Small intestine (tissue), 7 donors: ENCODE measurements around the gene ARHGEF28. TPM values are rescaled to one million over a fixed set of nuclear protein-coding genes. Genes with fewer than 3 reads are reported as not detected.

Experiments
- DNase-seq, 2 donors: peaks; one replicate each; pipeline versions ENCODE4 v3.0.0 to v3.0.0-alpha.2; 2013
- FAIRE-seq: peaks from 2 replicates; lab custom pipeline; 2012; peaks lifted over from hg19 to GRCh38; lab: Jason Lieb, UNC
- H3K27ac ChIP-seq, 3 donors: one replicate each; pipeline ENCODE4 v1.5.1; 2013; ENCODE audit warnings: low read length in 2 of 3, mild to moderate bottlenecking in 2 of 3, control low read depth in 1 of 3, inconsistent platforms in 1 of 3, low read depth in 1 of 3, moderate library complexity in 1 of 3
- H3K27me3 ChIP-seq, 3 donors: one replicate each; pipeline ENCODE4 v1.6.1; 2013; ENCODE audit warnings: low read length in 3 of 3, inconsistent platforms in 1 of 3; ENCODE audit not compliant: control insufficient read depth in 3 of 3, insufficient read depth in 3 of 3
- H3K36me3 ChIP-seq, 3 donors: one replicate each; pipeline ENCODE4 v1.6.1; 2013; ENCODE audit warnings: low read length in 3 of 3, inconsistent platforms in 1 of 3, low read depth in 1 of 3, mild to moderate bottlenecking in 1 of 3, moderate library complexity in 1 of 3; ENCODE audit not compliant: control insufficient read depth in 3 of 3, insufficient read depth in 2 of 3
- H3K4me1 ChIP-seq, 3 donors: one replicate each; pipeline ENCODE4 v1.6.1; 2013; ENCODE audit warnings: low read length in 2 of 3, inconsistent platforms in 1 of 3, low read depth in 1 of 3, mild to moderate bottlenecking in 1 of 3, moderate library complexity in 1 of 3; ENCODE audit not compliant: control insufficient read depth in 3 of 3, insufficient read depth in 2 of 3
- H3K4me3 ChIP-seq, 3 donors: one replicate each; pipeline ENCODE4 v1.5.1; 2013; ENCODE audit warnings: low read length in 3 of 3, control low read depth in 1 of 3, inconsistent platforms in 1 of 3, low read depth in 1 of 3, mild to moderate bottlenecking in 1 of 3, moderate library complexity in 1 of 3
- H3K9me3 ChIP-seq, 2 donors: one replicate each; pipeline ENCODE4 v1.6.1; 2013; ENCODE audit warnings: low read depth in 1 of 2, low read length in 1 of 2; ENCODE audit not compliant: control insufficient read depth in 2 of 2, insufficient read depth in 1 of 2
- WGBS, 3 donors: extraction: QIAGEN DNeasy Blood & Tissue Kit; methylation state at CpG; one replicate each; pipeline ENCODE4 v1.1.7; 2013; 5-methylcytosine and 5-hydroxymethylcytosine counted together
- polyA plus RNA-seq, 4 donors: library from polyadenylated mRNA; stranded (reverse) in 3 of 4; unstranded in 1 of 4; fragments of 200-250 nt in 3 of 4; fragments of 120-200 nt in 1 of 4; gene quantifications; one replicate each; pipeline versions ENCODE4 v1.2.1 to v1.2.3, GENCODE V29; 2013
- donor health status: healthy with polysubstance abuse.
- donor health status: control.
- donor health status: control.
- donor health status: Bipolar disorder and iron deficiency.
- donor health status: healthy.

The ARHGEF28 gene
- polyA plus RNA-seq, 4 donors = 1.1 to 16.5 (median 2.7) TPM

DNA sequence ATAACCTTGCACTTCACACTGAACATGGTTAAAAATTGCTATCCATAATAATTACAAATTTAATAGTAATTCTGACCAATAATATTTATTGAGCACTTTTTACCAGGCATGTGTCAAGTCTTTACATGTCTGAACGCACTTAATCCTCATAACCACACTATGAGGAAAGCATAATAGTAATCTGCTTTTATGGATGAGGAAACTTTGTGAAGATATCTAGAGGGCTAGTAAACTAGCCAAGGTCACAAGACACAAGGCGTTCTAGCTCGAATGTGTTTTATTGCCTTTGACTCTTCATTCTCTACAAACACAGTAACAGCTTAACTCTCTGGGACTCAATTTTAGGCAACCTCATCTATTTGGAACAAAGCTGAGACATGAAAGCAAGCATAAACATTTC, 205.1 kb downstream of the ARHGEF28 start:
- H3K4me1 ChIP-seq = peaks cover 0 to 3% (median 0%) of the 10 kb centered on the region in 3 donors
- peak overlapping the region in 1 of 3 donors; percentile 31 for H3K27ac ChIP-seq
- FAIRE-seq (no peak), DNase-seq (peak in 1 of 2 donors; percentile 40)
- no peaks in the 10 kb centered on the region for H3K36me3 ChIP-seq
- H3K9me3 ChIP-seq = no peaks in the 10 kb centered on the region
- no peak overlapping the region for H3K4me3 ChIP-seq
- no peaks in the 10 kb centered on the region for H3K27me3 ChIP-seq
- WGBS, 3 donors = 48 to 74% (median 49%) methylated on average over 3 of the region's 3 CpGs

DNA sequence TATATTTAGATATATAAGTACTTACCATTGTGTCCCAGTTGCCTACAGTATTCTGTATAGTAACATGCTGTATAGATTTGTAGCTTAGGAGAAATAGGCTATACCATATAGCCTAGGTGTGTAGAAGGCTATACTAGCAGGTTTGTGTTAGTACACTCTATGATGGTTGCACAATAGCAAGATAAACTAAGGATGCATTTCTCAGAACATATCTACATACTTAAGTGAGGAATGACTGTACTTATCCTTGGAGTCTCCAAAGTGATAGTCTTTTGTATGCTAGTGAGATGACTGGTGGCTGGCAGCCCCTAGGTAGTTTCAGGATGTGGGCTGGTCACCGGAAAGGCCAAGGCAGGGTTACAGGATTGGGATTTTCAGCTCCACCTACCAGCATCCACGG, 208.7 kb downstream of the ARHGEF28 start:
- FAIRE-seq = no peak
- peaks cover 0 to 3% (median 0%) of the 10 kb centered on the region in 3 donors for H3K4me1 ChIP-seq
- 80 to 90% (median 90%) methylated on average over 2 of the region's 2 CpGs for WGBS, 3 donors
- no peaks in the 10 kb centered on the region for H3K36me3 ChIP-seq
- no peak overlapping the region for H3K27ac ChIP-seq
- no peak for DNase-seq
- H3K27me3 ChIP-seq = no peaks in the 10 kb centered on the region
- no peak overlapping the region for H3K4me3 ChIP-seq
- no peaks in the 10 kb centered on the region for H3K9me3 ChIP-seq

DNA sequence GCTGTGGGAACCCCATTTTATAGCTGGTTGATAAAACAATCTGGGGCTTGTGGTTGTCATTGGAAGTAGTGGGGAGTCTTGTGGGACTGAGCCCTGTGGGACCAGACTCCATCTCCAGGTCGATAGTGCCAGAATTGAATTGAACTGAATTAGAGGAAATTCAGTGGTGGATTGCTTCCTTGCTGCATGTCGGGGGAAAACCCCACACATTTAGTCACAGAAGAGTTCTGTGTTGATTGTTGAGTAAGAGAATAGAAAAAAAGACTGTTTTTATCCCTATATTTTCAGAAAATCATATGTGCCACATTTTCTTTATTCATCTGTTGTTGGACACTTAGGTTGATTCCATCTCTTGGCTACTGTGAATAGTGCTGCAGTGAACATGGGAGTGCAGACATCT, 209.7 kb downstream of the ARHGEF28 start:
- Histone ChIP-seq H3K36me3 (peaks cover 0 to 4% (median 0%) of the 10 kb centered on the region in 3 donors), H3K9me3 (no peaks in the 10 kb centered on the region), H3K4me1 (no peaks in the 10 kb centered on the region), H3K4me3 (no peak overlapping the region), H3K27ac (no peak overlapping the region), H3K27me3 (no peaks in the 10 kb centered on the region)
- 72 to 78% (median 74%) methylated on average over 2 of the region's 2 CpGs for WGBS, 3 donors
- FAIRE-seq (no peak), DNase-seq (no peak)

DNA sequence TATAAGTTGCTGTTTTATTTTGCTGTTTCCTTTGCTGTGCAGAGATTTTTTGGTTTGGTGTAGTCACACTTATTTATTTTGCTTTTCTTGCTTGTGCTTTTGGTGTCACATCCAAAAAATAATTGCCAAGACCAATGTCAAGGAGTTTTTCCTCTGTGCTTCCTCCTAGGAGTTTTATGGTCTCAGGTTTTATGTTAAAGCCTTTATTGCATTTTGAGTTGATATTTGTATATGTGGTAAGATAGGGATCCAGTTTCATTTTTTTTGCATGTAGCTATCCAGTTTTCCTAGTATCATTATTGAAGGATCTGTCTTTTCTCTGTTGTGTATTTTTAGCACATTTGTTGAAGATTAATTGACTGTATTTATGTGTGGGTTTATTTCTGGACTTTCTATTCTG, 210.6 kb downstream of the ARHGEF28 start:
- FAIRE-seq = no peak

DNA sequence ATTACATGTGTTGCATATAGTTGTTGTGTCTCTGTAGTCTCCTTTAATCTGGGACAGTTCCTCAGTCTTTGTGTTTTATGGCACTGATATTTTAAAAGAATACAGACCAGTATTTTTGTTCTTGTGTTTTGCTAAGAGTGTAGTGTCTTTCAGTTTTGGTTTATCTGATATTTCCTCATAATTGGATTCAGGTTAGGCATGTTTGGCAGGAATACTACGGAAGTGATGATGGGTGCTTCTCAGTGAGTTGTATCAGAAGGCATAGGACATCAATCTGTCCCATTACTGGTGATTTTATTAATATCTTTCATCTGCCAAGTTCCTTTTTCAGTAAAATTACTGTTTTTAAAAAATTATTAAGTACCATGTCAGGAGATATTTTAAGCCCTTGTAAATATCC, 212.9 kb downstream of the ARHGEF28 start:
- no peak for DNase-seq
- 63 to 80% (median 75%) methylated on average over 1 of the region's 1 CpG for WGBS, 3 donors
- Histone ChIP-seq H3K27me3 (no peaks in the 10 kb centered on the region), H3K27ac (no peak overlapping the region), H3K4me3 (no peak overlapping the region), H3K9me3 (no peaks in the 10 kb centered on the region), H3K4me1 (no peaks in the 10 kb centered on the region), H3K36me3 (peaks cover 0 to 8% (median 1%) of the 10 kb centered on the region in 3 donors)
- no peak for FAIRE-seq

More for the DNA sequence above, 210.6 kb downstream of the ARHGEF28 start:
- no peak for DNase-seq
- Histone ChIP-seq H3K4me3 (no peak overlapping the region), H3K36me3 (peaks cover 0 to 8% (median 0%) of the 10 kb centered on the region in 3 donors), H3K27me3 (no peaks in the 10 kb centered on the region), H3K27ac (no peak overlapping the region), H3K4me1 (no peaks in the 10 kb centered on the region), H3K9me3 (no peaks in the 10 kb centered on the region)

DNA sequence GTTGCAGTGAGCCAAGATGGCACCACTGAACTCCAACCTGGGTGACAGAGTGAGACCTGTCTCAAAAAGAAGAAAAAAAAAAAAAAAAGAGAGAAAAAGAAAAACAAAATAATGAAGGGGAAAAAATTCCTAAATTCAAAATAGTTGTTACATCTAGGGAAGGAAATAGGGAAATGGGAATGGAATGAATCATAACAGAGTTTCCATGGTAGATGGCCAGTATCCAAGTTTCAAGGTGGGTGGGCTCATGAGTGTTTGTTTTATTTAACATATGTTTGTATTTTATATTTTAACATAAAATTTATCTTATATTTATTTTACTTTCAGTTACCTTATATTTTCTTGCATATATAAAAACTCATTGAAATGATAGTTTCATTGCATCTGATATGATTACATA, 215.6 kb downstream of the ARHGEF28 start:
- no peaks in the 10 kb centered on the region for H3K4me1 ChIP-seq
- H3K27me3 ChIP-seq = no peaks in the 10 kb centered on the region
- peaks cover 0 to 17% (median 1%) of the 10 kb centered on the region in 3 donors for H3K36me3 ChIP-seq
- no peak overlapping the region for H3K4me3 ChIP-seq
- DNase-seq = no peak
- H3K9me3 ChIP-seq = no peaks in the 10 kb centered on the region
- no peak overlapping the region for H3K27ac ChIP-seq
- FAIRE-seq = peak; percentile 23

DNA sequence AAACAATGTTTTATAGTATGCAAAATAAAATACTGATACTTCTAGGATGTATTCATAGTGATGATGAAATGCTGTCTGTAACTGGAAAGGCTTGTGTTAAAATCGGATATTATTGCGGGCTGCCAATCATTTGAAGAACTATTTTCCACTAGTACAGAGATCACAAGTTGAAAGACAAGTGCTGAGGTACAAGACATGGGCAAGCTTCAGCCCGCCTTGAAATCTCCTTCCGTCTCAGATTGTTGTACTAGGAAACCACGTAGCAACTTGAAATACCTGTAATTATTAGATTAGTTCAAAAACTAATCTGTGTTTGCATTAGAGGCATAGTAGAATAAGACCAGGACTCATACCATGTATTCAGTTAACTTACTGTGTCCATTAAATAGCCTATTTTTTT, 218.2 kb downstream of the ARHGEF28 start:
- Histone ChIP-seq H3K27ac (no peak overlapping the region), H3K4me3 (no peak overlapping the region), H3K4me1 (no peaks in the 10 kb centered on the region), H3K9me3 (no peaks in the 10 kb centered on the region), H3K27me3 (no peaks in the 10 kb centered on the region), H3K36me3 (peaks cover 0 to 17% (median 1%) of the 10 kb centered on the region in 3 donors)
- FAIRE-seq (no peak), DNase-seq (no peak)
- 86 to 91% (median 90%) methylated on average over 5 of the region's 5 CpGs for WGBS, 3 donors

DNA sequence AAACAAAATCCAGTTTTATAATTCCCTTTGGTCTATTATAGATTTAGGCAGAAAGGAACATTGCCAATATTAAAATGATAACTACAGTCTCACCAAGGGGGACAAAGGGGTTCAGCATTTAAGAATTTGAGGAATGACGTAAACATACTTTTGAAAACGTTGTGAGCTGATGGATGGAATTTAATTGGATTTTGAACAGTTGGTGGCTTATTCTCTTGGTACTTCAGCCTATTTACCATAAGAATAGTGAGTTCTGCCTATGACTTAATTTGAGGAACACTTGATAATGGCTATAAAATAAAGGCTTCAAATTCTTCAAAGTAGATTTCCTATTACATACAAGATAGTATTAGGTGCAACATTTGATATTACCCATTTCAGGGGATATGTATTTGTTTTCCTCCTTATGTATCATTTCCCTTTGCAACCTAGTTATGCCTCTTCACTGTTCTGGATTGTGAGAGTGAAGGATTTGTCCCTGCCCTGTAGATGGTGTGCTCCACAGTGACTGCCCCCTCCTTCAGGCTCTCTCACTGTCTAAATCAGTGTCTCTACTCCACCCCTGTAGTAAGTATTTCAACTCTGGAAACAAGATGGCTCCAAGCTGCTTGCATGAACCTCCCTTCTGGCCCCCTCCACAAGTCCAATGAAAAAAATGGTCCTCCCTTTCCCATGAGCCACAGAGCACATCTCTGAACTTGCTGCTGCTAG, 225.6 kb downstream of the ARHGEF28 start:
- no peaks in the 10 kb centered on the region for H3K36me3 ChIP-seq
- FAIRE-seq = no peak
- no peak for DNase-seq
- no peak overlapping the region for H3K27ac ChIP-seq
- 66 to 87% (median 68%) methylated on average over 2 of the region's 2 CpGs for WGBS, 3 donors
- no peaks in the 10 kb centered on the region for H3K9me3 ChIP-seq
- no peaks in the 10 kb centered on the region for H3K4me1 ChIP-seq
- no peak overlapping the region for H3K4me3 ChIP-seq
- H3K27me3 ChIP-seq = peaks cover 0 to 1% (median 0%) of the 10 kb centered on the region in 3 donors

DNA sequence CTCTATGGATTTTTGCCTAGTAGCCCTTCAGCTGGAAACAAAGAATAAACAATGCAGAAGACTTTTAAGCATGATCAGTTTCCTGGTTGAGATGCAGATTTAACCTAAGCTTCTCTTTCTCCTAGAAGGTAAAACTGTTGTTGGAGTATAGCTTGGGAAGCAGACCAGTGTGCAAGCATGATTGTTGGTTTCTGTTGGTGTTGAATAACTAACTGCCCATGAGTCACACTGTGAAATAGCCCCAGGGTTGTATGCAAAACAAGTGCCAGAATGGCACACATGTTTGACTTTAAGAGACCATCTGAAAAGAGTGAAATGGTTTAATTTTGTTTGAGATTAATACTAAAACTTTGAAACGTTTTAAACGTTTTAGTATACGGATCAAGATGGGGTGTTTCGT, 227.1 kb downstream of the ARHGEF28 start:
- peaks cover 0 to 1% (median 0%) of the 10 kb centered on the region in 3 donors for H3K27me3 ChIP-seq
- no peaks in the 10 kb centered on the region for H3K9me3 ChIP-seq
- FAIRE-seq (no peak), DNase-seq (no peak)
- H3K36me3 ChIP-seq = no peaks in the 10 kb centered on the region
- WGBS, 3 donors = 72 to 84% (median 78%) methylated on average over 4 of the region's 4 CpGs
- no peaks in the 10 kb centered on the region for H3K4me1 ChIP-seq
- H3K4me3 ChIP-seq = no peak overlapping the region
- H3K27ac ChIP-seq = no peak overlapping the region
